ENCODE data around the gene FAM107B.

FAM107B gene

DNA sequence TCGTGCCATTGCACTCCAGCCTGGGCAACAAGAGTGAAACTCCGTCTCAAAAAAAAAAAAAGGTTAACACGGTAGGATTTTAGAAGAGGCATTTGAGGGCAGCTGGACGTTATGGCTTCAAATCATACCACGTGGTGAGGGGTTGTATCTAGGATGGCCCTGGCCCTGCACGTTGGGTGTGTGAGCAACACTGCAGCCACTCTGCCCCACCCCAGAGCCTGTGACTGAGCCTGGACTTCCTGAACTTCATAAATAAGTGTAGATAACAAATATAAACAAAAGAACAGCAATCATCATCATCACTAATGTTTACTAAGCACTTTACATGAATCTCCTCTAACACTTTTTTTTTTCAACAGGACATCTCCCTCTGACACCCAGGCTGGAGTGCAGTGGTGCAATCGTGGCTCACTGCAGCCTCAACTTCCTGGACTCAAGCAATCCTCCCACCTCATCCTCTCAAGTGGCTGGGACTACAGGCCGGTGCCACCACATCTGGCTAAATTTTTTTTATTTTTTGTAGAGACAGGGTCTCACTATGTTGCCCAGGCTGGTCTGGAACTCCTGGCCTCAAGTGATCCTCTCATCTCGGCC, 274.4 kb downstream of the FAM107B start:
- DNase-seq, result no peak
- Mint-ChIP-seq H3K36me3 (no peaks in the 10 kb centered on the region), H3K9me3 (no peaks in the 10 kb centered on the region), H3K4me3 (no peak overlapping the region), H3K27me3 (peaks cover 5% of the 10 kb centered on the region), H3K4me1 (peaks cover 14% of the 10 kb centered on the region), H3K27ac (no peak overlapping the region)
- CTCF ChIA-PET, result interaction anchor here (0.9 to 4.5 kb wide), 3 partner anchors 42 to 472 kb away, joined by 3 to 18 read pairs (median 5); no protein-coding TSS in a partner anchor

DNA sequence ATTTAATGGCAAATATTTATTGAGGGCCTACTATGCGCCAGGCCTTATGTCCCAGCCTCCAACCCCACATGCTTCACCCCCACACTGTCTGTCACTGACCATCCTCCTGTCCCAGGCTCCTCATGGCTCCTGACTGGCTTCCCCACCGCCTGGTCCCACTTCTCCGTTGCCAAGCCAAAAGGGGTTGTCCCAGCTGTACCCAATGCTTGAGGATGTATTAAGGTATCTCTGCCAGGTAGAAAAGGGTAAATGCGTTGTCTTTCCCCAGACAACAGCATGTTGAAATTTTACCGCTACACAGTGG, 275.1 kb downstream of the FAM107B start:
- Mint-ChIP-seq H3K4me1 (peaks cover 14% of the 10 kb centered on the region), H3K27me3 (peaks cover 8% of the 10 kb centered on the region), H3K4me3 (no peak overlapping the region), H3K27ac (no peak overlapping the region), H3K9me3 (no peaks in the 10 kb centered on the region), H3K36me3 (no peaks in the 10 kb centered on the region)
- CTCF ChIA-PET, result interaction anchor here (0.9 to 4.5 kb wide), 7 partner anchors 12 to 339 kb away, joined by 3 to 18 read pairs (median 4); partner anchors contain the start of genes CDNF, HSPA14 and MSANTD7
- no peak for DNase-seq

DNA sequence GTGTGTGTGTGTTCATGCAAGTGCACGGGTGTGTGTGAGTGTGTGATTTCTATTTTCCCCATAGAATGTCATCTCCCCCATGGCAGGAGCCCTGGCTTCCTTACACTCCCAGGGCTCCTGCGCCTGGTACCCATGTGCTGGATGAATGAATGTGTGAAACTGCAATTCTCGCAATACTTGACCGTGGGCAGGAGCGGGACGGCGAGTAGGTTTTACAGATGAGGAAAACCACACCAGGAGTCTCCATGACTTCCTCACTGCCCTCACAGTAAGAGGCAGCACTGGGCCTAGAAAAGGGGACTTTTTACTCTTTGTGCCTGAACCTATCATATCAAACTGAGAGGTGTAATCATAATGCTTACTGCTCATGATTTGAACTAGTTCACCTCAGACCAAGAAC, 276.4 kb downstream of the FAM107B start:
- Mint-ChIP-seq H3K36me3 (no peaks in the 10 kb centered on the region), H3K4me1 (peaks cover 14% of the 10 kb centered on the region), H3K4me3 (no peak overlapping the region), H3K9me3 (no peaks in the 10 kb centered on the region), H3K27me3 (peaks cover 9% of the 10 kb centered on the region), H3K27ac (no peak overlapping the region)
- DNase-seq, result no peak
- CTCF ChIA-PET, result interaction anchor here (0.6 to 4.5 kb wide), 7 partner anchors 31 to 474 kb away, joined by 3 to 18 read pairs (median 4); partner anchors contain the start of genes CDNF, HSPA14 and MSANTD7

DNA sequence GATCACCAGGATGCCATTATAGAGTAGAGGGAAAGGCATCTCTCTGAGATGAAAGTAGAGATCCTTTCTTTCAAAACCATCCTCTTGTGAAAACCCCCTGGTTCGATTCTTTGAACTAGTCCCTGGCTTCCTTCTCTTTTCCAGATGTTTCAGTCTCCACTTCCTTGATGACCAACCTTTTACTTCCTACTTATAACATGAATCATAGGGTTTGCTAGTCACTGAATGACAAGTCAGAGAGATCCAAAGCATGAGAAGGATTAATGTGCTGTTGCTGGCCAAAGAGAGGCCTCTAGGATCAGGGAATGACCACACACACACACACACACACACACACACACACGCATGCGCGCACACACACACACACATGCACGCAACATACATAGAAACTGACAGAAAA, 282.9 kb downstream of the FAM107B start:
- Mint-ChIP-seq H3K27ac (no peak overlapping the region), H3K4me1 (no peaks in the 10 kb centered on the region), H3K9me3 (no peaks in the 10 kb centered on the region), H3K27me3 (peaks cover 28% of the 10 kb centered on the region), H3K36me3 (no peaks in the 10 kb centered on the region), H3K4me3 (no peak overlapping the region)
- CTCF ChIA-PET, result interaction anchor here (1.3 kb wide), 1 partner anchor 13 kb away, joined by 5 read pairs; no protein-coding TSS in a partner anchor
- no peak for DNase-seq

DNA sequence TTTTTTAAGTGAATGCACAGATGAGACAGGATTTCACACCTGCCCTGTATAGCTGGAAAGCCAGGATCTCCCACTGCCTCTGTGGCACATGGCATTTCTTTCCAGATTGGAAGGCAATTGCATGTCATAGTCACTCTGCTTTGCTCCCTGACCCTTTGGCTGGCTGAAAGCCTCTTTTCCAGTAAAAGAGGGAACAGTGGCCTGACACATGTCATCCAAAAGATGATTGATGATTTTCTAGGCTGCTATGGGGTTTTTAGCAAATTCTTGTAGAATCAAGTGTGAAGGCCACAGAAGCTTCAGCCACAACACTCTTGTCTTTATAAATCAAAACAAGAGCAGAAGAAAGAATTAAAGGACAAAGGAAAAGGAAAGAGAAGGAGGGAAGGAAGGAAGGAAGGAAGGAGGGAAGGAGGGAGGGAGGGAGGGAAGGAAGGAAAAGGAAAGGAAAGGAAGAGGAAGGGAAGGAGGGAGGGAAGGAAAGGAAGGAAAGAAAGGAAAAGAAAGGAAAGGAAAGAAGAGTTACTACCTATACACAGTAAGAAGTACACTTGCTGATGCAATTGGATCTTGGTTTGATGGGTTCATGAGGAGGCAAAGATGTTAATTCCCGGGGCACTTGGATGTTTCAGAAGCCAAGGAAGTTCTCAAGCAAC, 285.0 kb downstream of the FAM107B start:
- H3K27me3 Mint-ChIP-seq, result peaks cover 24% of the 10 kb centered on the region
- H3K27ac Mint-ChIP-seq, result no peak overlapping the region
- no peaks in the 10 kb centered on the region for H3K4me1 Mint-ChIP-seq
- CTCF ChIA-PET, result interaction anchor here (1.5 kb wide), 1 partner anchor 49 kb away, joined by 3 read pairs; no protein-coding TSS in a partner anchor
- no peaks in the 10 kb centered on the region for H3K9me3 Mint-ChIP-seq
- no peaks in the 10 kb centered on the region for H3K36me3 Mint-ChIP-seq
- DNase-seq, result no peak
- no peak overlapping the region for H3K4me3 Mint-ChIP-seq

DNA sequence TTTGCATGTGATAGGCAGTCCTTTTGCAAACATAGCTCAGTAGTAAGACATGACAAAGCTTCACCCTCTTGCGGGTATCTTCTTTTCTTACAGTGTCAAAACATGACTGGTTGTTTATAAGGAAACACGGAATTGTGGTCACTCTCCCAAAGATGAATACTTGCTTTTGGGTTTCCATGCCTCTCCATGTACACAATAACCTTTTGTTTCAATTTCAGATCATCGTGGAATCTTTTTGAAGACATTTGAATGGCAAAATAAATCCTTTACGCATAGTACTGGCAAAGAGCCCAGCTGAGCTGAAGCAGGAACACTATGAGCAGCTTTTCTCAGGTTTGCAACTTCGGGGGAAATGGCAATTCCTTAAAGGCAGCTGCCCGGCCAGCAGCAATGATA, 287.2 kb downstream of the FAM107B start:
- Mint-ChIP-seq H3K27ac (no peak overlapping the region), H3K36me3 (no peaks in the 10 kb centered on the region), H3K9me3 (no peaks in the 10 kb centered on the region), H3K4me3 (no peak overlapping the region), H3K27me3 (peaks cover 36% of the 10 kb centered on the region), H3K4me1 (no peaks in the 10 kb centered on the region)
- DNase-seq, result no peak
- CTCF ChIA-PET, result interaction anchor here (1.6 kb wide), 1 partner anchor 12 kb away, joined by 4 read pairs; no protein-coding TSS in a partner anchor

DNA sequence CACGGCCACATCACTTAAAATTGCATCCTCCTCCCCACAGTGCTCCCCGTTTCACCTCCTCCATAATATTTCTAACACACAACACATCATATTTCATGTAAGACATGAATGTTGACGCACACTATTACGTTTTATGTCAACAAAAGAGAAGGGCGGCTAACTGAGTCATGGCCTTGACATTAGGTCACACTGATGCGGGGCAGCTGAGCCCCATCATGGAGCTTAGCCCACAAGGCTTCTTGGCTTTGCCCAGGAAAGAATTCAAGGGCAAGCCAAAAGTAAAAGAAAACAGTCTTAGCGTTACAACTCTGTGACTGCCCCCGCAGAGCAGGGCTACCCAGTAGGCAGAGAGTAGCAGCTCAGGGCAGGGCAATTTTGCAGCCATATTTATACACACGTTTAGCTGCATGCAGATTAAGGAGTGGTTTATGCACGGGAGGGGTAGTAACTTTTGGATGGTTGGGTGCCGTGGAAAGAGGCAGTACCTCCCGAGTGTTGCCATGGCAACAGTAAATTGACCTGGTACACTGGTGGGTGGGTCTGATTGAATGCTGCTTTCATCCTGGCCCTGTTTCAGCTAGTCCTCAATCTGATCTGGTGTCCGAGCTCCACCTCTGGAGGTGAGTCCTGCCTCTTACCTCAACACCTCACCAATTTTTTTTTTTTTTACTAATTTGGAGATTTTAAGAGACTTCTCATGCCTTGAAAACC, 287.8 kb downstream of the FAM107B start:
- no peaks in the 10 kb centered on the region for H3K36me3 Mint-ChIP-seq
- H3K27ac Mint-ChIP-seq, result no peak overlapping the region
- CTCF ChIA-PET, result interaction anchor here (1.6 kb wide), 1 partner anchor 12 kb away, joined by 4 read pairs; no protein-coding TSS in a partner anchor
- H3K4me1 Mint-ChIP-seq, result no peaks in the 10 kb centered on the region
- H3K27me3 Mint-ChIP-seq, result peaks cover 36% of the 10 kb centered on the region
- H3K4me3 Mint-ChIP-seq, result no peak overlapping the region
- DNase-seq, result no peak
- H3K9me3 Mint-ChIP-seq, result no peaks in the 10 kb centered on the region

DNA sequence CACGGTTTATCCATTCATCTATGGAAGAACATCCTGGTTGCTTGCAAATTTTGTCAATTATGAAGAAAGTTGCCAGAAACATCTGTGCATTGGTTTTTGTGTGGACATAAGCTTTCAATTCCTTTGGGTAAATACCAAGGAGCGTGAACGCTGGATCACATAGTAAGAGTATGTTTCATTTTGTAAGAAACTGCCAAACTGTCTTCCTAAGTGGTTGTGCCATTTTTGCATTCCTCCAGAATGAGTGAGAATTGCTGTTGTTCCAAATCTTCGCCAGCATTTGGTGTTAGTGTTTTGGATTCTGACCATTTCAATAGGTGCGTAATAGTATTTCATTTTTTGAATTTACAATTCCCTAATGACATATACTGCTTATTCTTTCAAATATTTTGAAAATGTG, 288.7 kb downstream of the FAM107B start:
- H3K4me1 Mint-ChIP-seq, result no peaks in the 10 kb centered on the region
- no peak overlapping the region for H3K4me3 Mint-ChIP-seq
- no peak for DNase-seq
- no peak overlapping the region for H3K27ac Mint-ChIP-seq
- peaks cover 40% of the 10 kb centered on the region for H3K27me3 Mint-ChIP-seq
- CTCF ChIA-PET, result no interaction called here
- H3K36me3 Mint-ChIP-seq, result no peaks in the 10 kb centered on the region
- H3K9me3 Mint-ChIP-seq, result no peaks in the 10 kb centered on the region

DNA sequence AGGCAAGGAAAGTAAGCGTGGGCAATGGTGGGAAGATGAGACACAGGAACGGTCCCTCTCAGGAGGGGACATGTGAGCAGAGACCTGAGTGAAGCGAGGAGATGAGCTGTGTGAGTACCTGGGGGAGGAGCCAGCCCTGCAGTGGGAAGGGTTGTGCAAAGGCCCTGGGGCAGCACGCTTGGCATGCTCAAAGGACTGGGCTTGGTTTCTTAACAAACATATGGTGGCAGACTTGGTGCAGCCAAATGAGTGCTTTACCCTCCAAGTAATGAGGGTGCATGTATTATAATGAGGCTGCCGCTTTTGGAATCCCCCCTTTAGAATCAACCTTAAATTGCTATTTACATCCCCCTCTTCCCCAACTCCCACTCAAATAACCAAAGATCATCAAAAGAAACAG, 291.3 kb downstream of the FAM107B start:
- Mint-ChIP-seq H3K27me3 (peaks cover 39% of the 10 kb centered on the region), H3K4me3 (no peak overlapping the region), H3K27ac (no peak overlapping the region), H3K9me3 (no peaks in the 10 kb centered on the region), H3K36me3 (no peaks in the 10 kb centered on the region), H3K4me1 (no peaks in the 10 kb centered on the region)
- no peak for DNase-seq
- CTCF ChIA-PET, result no interaction called here

DNA sequence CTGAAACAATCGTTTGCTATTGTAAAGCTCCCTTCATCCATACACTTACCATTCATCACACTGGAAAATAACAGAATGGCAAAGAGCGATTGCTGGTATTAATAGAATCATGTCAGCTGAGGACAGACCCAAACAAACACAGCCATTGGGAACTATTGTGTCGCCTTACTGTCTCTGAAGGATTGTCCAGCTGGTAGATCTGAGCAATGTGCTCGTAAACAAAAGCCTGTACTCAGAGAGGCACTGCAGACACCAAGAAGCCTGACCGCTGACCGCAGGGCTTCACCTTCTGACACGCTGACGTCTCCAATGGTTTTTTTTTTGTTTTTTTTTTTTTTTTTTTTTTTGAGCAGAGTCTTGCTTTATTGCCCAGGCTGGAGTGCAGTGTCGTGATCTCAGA, 292.9 kb downstream of the FAM107B start:
- Mint-ChIP-seq H3K27me3 (peaks cover 45% of the 10 kb centered on the region), H3K9me3 (no peaks in the 10 kb centered on the region), H3K4me1 (no peaks in the 10 kb centered on the region), H3K27ac (no peak overlapping the region), H3K36me3 (no peaks in the 10 kb centered on the region), H3K4me3 (no peak overlapping the region)
- CTCF ChIA-PET, result interaction anchor here (0.6 to 8.1 kb wide), 2 partner anchors 285 to 491 kb away, joined by 3 to 51 read pairs; no protein-coding TSS in a partner anchor
- DNase-seq, result no peak

DNA sequence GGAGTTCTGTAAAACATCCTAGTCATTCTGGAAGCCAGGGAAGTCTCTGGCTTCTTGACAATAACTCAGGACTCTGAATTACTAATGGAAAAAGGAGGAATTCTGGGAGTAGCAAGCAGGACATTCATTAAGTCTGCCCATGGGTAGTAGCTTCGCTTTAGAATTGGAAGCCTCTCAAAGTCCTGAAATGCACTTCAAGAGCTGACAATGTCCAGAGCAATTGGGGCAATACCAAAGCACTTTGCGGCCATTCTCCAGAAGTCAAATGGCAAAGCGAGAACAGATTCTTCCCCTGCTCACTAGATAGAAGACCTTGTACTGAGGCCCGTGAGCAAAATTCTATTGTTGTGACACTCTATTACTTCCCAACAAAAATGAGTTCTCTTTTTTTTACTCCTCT, 293.7 kb downstream of the FAM107B start:
- CTCF ChIA-PET, result interaction anchor here (0.6 to 8.1 kb wide), 2 partner anchors 284 to 491 kb away, joined by 3 to 51 read pairs; no protein-coding TSS in a partner anchor
- H3K36me3 Mint-ChIP-seq, result no peaks in the 10 kb centered on the region
- no peak overlapping the region for H3K27ac Mint-ChIP-seq
- H3K9me3 Mint-ChIP-seq, result no peaks in the 10 kb centered on the region
- H3K4me3 Mint-ChIP-seq, result no peak overlapping the region
- DNase-seq, result no peak
- H3K4me1 Mint-ChIP-seq, result no peaks in the 10 kb centered on the region
- H3K27me3 Mint-ChIP-seq, result peaks cover 53% of the 10 kb centered on the region

DNA sequence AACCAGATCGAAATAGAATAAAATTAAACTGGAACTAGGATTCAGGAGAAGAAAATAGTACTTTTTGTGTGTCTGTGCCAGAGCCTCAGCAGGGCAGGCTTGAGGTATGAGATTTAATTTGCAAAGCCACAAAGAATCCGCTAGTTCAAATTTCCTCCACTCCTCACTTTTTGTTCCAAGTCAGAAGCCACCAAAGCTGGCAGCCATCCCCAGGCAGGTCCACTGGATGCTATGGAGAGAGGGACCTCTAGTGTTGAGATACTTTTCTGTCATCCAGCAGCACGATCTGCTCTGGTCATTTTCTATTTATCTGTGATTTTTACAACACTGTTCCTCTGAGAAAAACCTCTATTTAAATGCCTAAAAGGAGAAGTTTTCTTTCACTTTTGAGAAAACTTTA, 296.1 kb downstream of the FAM107B start:
- CTCF ChIA-PET, result interaction anchor here (0.8 to 8.1 kb wide), 2 partner anchors 14 to 282 kb away, joined by 5 to 51 read pairs; no protein-coding TSS in a partner anchor
- Mint-ChIP-seq H3K27me3 (peaks cover 60% of the 10 kb centered on the region), H3K36me3 (no peaks in the 10 kb centered on the region), H3K4me1 (no peaks in the 10 kb centered on the region), H3K9me3 (no peaks in the 10 kb centered on the region), H3K4me3 (no peak overlapping the region), H3K27ac (no peak overlapping the region)
- DNase-seq, result peak; percentile 42

DNA sequence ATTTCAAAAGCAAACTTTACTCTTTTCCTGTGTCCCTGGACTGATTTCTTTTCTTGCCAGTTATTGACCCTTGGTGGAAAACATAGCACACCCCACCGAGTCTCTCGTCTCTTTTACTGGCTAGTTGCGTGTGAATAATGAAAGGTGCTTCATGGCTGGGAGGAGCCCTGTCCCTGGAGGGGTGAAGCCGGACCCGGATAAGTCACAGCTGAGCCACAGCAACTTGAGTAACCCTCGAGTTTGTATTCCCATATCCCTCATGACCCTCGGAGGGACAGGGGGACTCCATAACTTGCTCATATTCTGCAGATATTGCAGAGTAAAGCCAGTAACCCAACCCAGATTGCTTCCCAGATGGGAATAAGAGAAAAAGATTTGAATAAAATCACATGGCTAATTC, 296.5 kb downstream of the FAM107B start:
- peaks cover 60% of the 10 kb centered on the region for H3K27me3 Mint-ChIP-seq
- H3K36me3 Mint-ChIP-seq, result no peaks in the 10 kb centered on the region
- CTCF ChIA-PET, result interaction anchor here (0.8 to 8.1 kb wide), 2 partner anchors 14 to 281 kb away, joined by 5 to 51 read pairs; no protein-coding TSS in a partner anchor

DNA sequence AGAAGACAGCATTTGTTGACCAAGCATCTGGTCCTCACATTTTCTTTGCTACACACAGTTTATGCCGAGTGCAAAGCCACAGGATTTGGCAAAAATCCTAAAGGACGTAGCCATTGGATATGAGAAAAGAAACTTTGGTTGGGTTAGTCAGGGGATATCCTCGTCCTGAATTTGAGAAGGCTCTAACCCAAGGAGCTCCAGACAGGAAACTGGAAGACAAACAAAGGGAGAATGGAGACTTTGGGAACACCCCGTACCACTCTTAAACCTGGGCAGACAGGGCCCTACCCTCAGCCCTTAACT, 297.3 kb downstream of the FAM107B start:
- no peak for DNase-seq
- Mint-ChIP-seq H3K27me3 (peaks cover 62% of the 10 kb centered on the region), H3K27ac (no peak overlapping the region), H3K4me1 (no peaks in the 10 kb centered on the region), H3K4me3 (no peak overlapping the region), H3K9me3 (no peaks in the 10 kb centered on the region), H3K36me3 (no peaks in the 10 kb centered on the region)
- CTCF ChIA-PET, result interaction anchor here (1.2 to 8.1 kb wide), 2 partner anchors 277 to 280 kb away, joined by 4 to 51 read pairs; no protein-coding TSS in a partner anchor

More for the DNA sequence above, 296.5 kb downstream of the FAM107B start:
- Mint-ChIP-seq H3K9me3 (no peaks in the 10 kb centered on the region), H3K27ac (no peak overlapping the region), H3K4me1 (no peaks in the 10 kb centered on the region), H3K4me3 (no peak overlapping the region)
- DNase-seq, result no peak
